Thoracic aorta (tissue), 2 donors: Measurements from ENCODE around the gene CEP170B. TPM values are rescaled to one million over a fixed set of nuclear protein-coding genes. Genes with fewer than 3 reads are reported as not detected.

ENCODE experiments used
- ATAC-seq: fragments of 150-250 bp; one replicate; pipeline ENCODE4 v1.8.0; 2017; ENCODE audit warnings: low read depth; ENCODE audit not compliant: insufficient number of reproducible peaks, low FRiP score
- DNase-seq: peaks from one replicate; pipeline ENCODE4 v3.0.0-alpha.2; 2020; ENCODE audit warnings: low spot score
- H3K27ac ChIP-seq, 2 donors: fragments of 200-600 bp; sonication (generic); 1 replicate in 1 of 2; 2 replicates in 1 of 2; pipeline ENCODE4 v1.5.1; 2016; ENCODE audit warnings: mild to moderate bottlenecking in 2 of 2, moderate library complexity in 2 of 2
- H3K27me3 ChIP-seq: fragments of 200-600 bp; sonication (generic); replicated peaks from 2 replicates; pipeline ENCODE4 v1.6.0; 2016; ENCODE audit warnings: mild to moderate bottlenecking; ENCODE audit not compliant: insufficient read depth
- H3K36me3 ChIP-seq: fragments of 200-600 bp; sonication (generic); one replicate; pipeline ENCODE4 v1.5.1; 2016
- H3K4me1 ChIP-seq, 2 donors: fragments of 200-600 bp; sonication (generic); 1 replicate in 1 of 2; 2 replicates in 1 of 2; pipeline versions ENCODE4 v1.5.1 to v1.6.0; 2016; ENCODE audit warnings: low read depth in 2 of 2, mild to moderate bottlenecking in 1 of 2; ENCODE audit not compliant: control insufficient read depth in 1 of 2
- H3K4me3 ChIP-seq: fragments of 200-600 bp; sonication (generic); 2 replicates; pipeline ENCODE4 v1.5.1; 2016; ENCODE audit warnings: mild to moderate bottlenecking
- H3K9me3 ChIP-seq: fragments of 200-600 bp; sonication (generic); 2 replicates; pipeline ENCODE4 v1.5.1; 2016
- CTCF ChIP-seq: fragments of 200-600 bp; sonication (generic); IDR thresholded peaks from one replicate; pipeline ENCODE4 v1.5.1; 2019; ENCODE audit warnings: antibody characterized with exemption
- total RNA-seq, 2 donors: library from RNA; depleted of rRNA; stranded (reverse); fragments of >200 nt; gene quantifications; one replicate each; pipeline versions ENCODE4 v1.1.0 to v1.2.3, GENCODE V29; 2016

CEP170B gene
- total RNA-seq, 2 donors from 2014 or later: 35.2 to 38.2 TPM

- DNase-seq (no peak), ATAC-seq (no peak)
- Histone ChIP-seq H3K27ac (no peak overlapping the region), H3K9me3 (no peaks in the 10 kb centered on the region), H3K27me3 (no peaks in the 10 kb centered on the region), H3K36me3 (peaks cover 4% of the 10 kb centered on the region), H3K4me3 (no peak overlapping the region), H3K4me1 (peaks cover 16 to 19% of the 10 kb centered on the region in 2 donors)
- no peak for TF ChIP-seq CTCF
Measured at GRCh38 chr14:104869669-104870367, 4.8 kb downstream of the CEP170B start.

- H3K27me3 ChIP-seq: no peaks in the 10 kb centered on the region
- H3K4me1 ChIP-seq: peaks cover 16 to 19% of the 10 kb centered on the region in 2 donors
- ATAC-seq: no peak
- peaks cover 4% of the 10 kb centered on the region for H3K36me3 ChIP-seq
- no peak overlapping the region for H3K4me3 ChIP-seq
- no peak overlapping the region for H3K27ac ChIP-seq
- no peaks in the 10 kb centered on the region for H3K9me3 ChIP-seq
- peak; percentile 11 for TF ChIP-seq CTCF
- no peak for DNase-seq
Measured at GRCh38 chr14:104870368-104871144, 5.5 kb downstream of the CEP170B start.

- H3K36me3 ChIP-seq: peaks cover 4% of the 10 kb centered on the region
- DNase-seq (no peak), ATAC-seq (no peak)
- H3K4me3 ChIP-seq: no peak overlapping the region
- peaks cover 13 to 16% of the 10 kb centered on the region in 2 donors for H3K4me1 ChIP-seq
- no peaks in the 10 kb centered on the region for H3K9me3 ChIP-seq
- no peak for TF ChIP-seq CTCF
- H3K27me3 ChIP-seq: no peaks in the 10 kb centered on the region
- H3K27ac ChIP-seq: no peak overlapping the region
Measured at GRCh38 chr14:104871145-104871655, 6.1 kb downstream of the CEP170B start.

GRCh38 chr14:104871656-104872468, 6.8 kb downstream of the CEP170B start:
- H3K36me3 ChIP-seq: peaks cover 6% of the 10 kb centered on the region
- H3K27me3 ChIP-seq: no peaks in the 10 kb centered on the region
- TF ChIP-seq CTCF: no peak
- no peaks in the 10 kb centered on the region for H3K9me3 ChIP-seq
- H3K4me1 ChIP-seq: peaks cover 6 to 10% of the 10 kb centered on the region in 2 donors
- no peak for DNase-seq
- no peak overlapping the region for H3K27ac ChIP-seq
- no peak overlapping the region for H3K4me3 ChIP-seq
- no peak for ATAC-seq
